Left ventricle myocardium inferior (tissue), 1 donor: ENCODE measurements around the gene CDV3. TPM values are rescaled to one million over a fixed set of nuclear protein-coding genes. Genes with fewer than 3 reads are reported as not detected.
"Not testable (repeated sequence)": the region's sequence is repeated elsewhere in the genome, so short reads cannot be mapped to it uniquely, and the experiment has no call there.

ENCODE experiments used
- DNase-seq: peaks from one replicate; pipeline ENCODE4 v3.0.0-alpha.2; 2020
- H3K27ac ChIP-seq: fragments of 200-600 bp; replicated peaks from 2 replicates; pipeline ENCODE4 v1.8.0; 2021
- H3K27me3 ChIP-seq: fragments of 200-600 bp; 2 replicates; pipeline ENCODE4 v1.8.0; 2021; ENCODE audit warnings: low read depth
- H3K36me3 ChIP-seq: fragments of 200-600 bp; 2 replicates; pipeline ENCODE4 v1.8.0; 2021
- H3K4me1 ChIP-seq: fragments of 200-600 bp; 2 replicates; pipeline ENCODE4 v1.8.0; 2021
- H3K4me3 ChIP-seq: fragments of 200-600 bp; 2 replicates; pipeline ENCODE4 v1.8.0; 2021; ENCODE audit warnings: mild to moderate bottlenecking, moderate library complexity
- H3K9me3 ChIP-seq: fragments of 200-600 bp; replicated peaks from 2 replicates; pipeline ENCODE4 v1.8.0; 2021
- CTCF ChIP-seq: fragments of 200-600 bp; IDR thresholded peaks from 2 replicates; pipeline ENCODE4 v1.8.0; 2021; ENCODE audit warnings: antibody characterized with exemption, mild to moderate bottlenecking, borderline replicate concordance
- intact Hi-C: fragments of 100-400 bp; cut with micrococcal nuclease; formaldehyde crosslinking; loops from one replicate; pipeline ENCODE4 v1.11.0; 2022
- total RNA-seq: library from RNA; stranded (reverse); fragmentation: NEBNext Ultra II Directional; extraction: Animal tissue kit (Norgen Biotek cat#: 25700); gene quantifications from one replicate; pipeline ENCODE4 v1.2.1, GENCODE V29; 2021
- donor health status: DM: no; HTN: yes; CAD: no; lungs with severe emphysema.

CDV3 gene
- total RNA-seq, 1 donor from 2014 or later: 134 TPM

- Histone ChIP-seq H3K27me3 (no peaks in the 10 kb centered on the region), H3K4me3 (no peak overlapping the region), H3K4me1 (peaks cover 14% of the 10 kb centered on the region), H3K27ac (no peak overlapping the region), H3K36me3 (no peaks in the 10 kb centered on the region), H3K9me3 (peaks cover 6% of the 10 kb centered on the region)
- intact Hi-C loops: no loop called here
- no peak for DNase-seq
- no peak for TF ChIP-seq CTCF
Measured at GRCh38 chr3:133532951-133533350, 40.5 kb upstream of the CDV3 start.

GRCh38 chr3:133535971-133536881 is 37.3 kb upstream of the CDV3 start:
- H3K4me1 ChIP-seq: peaks cover 14% of the 10 kb centered on the region
- TF ChIP-seq CTCF: no peak
- H3K27ac ChIP-seq: peak overlapping the region; percentile 43
- no peaks in the 10 kb centered on the region for H3K9me3 ChIP-seq
- intact Hi-C loops: no loop called here
- DNase-seq: no peak
- no peak overlapping the region for H3K4me3 ChIP-seq
- H3K36me3 ChIP-seq: no peaks in the 10 kb centered on the region
- H3K27me3 ChIP-seq: no peaks in the 10 kb centered on the region

GRCh38 chr3:133537131-133537530 is 36.4 kb upstream of the CDV3 start:
- H3K9me3 ChIP-seq, H3K36me3 ChIP-seq, H3K4me3 ChIP-seq, H3K27ac ChIP-seq, intact Hi-C loops, DNase-seq, H3K27me3 ChIP-seq: not testable (repeated sequence)
- peaks cover 14% of the 10 kb centered on the region for H3K4me1 ChIP-seq

- Histone ChIP-seq H3K4me1 (peaks cover 14% of the 10 kb centered on the region), H3K27ac (no peak overlapping the region), H3K36me3 (no peaks in the 10 kb centered on the region), H3K27me3 (no peaks in the 10 kb centered on the region), H3K4me3 (no peak overlapping the region), H3K9me3 (no peaks in the 10 kb centered on the region)
- TF ChIP-seq CTCF: no peak
- DNase-seq: no peak
- intact Hi-C loops: no loop called here
Measured at GRCh38 chr3:133538154-133538553, 35.3 kb upstream of the CDV3 start.

- Histone ChIP-seq H3K9me3 (no peaks in the 10 kb centered on the region), H3K27ac (no peak overlapping the region), H3K27me3 (no peaks in the 10 kb centered on the region), H3K4me1 (peaks cover 8% of the 10 kb centered on the region), H3K4me3 (no peak overlapping the region), H3K36me3 (no peaks in the 10 kb centered on the region)
- intact Hi-C loops: no loop called here
- TF ChIP-seq CTCF: no peak
- DNase-seq: no peak
Measured at GRCh38 chr3:133540896-133541674, 32.4 kb upstream of the CDV3 start.
